NCI-H1092 (cell line): ENCODE results near the gene UGT1A10.
"Not testable (repeated sequence)": the region's sequence is repeated elsewhere in the genome, so short reads cannot be mapped to it uniquely, and the experiment has no call there.

Experiments used
- DNase-seq: peaks from one replicate; lab custom pipeline; 2025; lab: John Stamatoyannopoulos, UW

The UGT1A10 gene

GRCh38 chr2:233743464-233744259 lies 107.4 kb downstream of the UGT1A10 start:
- DNase-seq = no peak

- no peak for DNase-seq
Measured at GRCh38 chr2:233745073-233745755, 109.0 kb downstream of the UGT1A10 start.

- DNase-seq = not testable (repeated sequence)
Measured at GRCh38 chr2:233745838-233746237, 109.6 kb downstream of the UGT1A10 start.

GRCh38 chr2:233746475-233747282 lies 110.4 kb downstream of the UGT1A10 start:
- no peak for DNase-seq

GRCh38 chr2:233747283-233747544 lies 111.0 kb downstream of the UGT1A10 start:
- DNase-seq = no peak

GRCh38 chr2:233750689-233751088 lies 114.4 kb downstream of the UGT1A10 start:
- DNase-seq = not testable (repeated sequence)

- DNase-seq = not testable (repeated sequence)
Measured at GRCh38 chr2:233751212-233752009, 115.2 kb downstream of the UGT1A10 start.

- DNase-seq = no peak
Measured at GRCh38 chr2:233754872-233755611, 118.8 kb downstream of the UGT1A10 start.

- DNase-seq = no peak
Measured at GRCh38 chr2:233756429-233757081, 120.3 kb downstream of the UGT1A10 start.

GRCh38 chr2:233758141-233758540 lies 121.9 kb downstream of the UGT1A10 start:
- no peak for DNase-seq

GRCh38 chr2:233758849-233759248 lies 122.6 kb downstream of the UGT1A10 start:
- no peak for DNase-seq

GRCh38 chr2:233760043-233760442 lies 123.8 kb downstream of the UGT1A10 start, which contains the start of gene UGT1A1:
TSS of gene UGT1A1 (plus strand) at chr2:233760270. CDS start at chr2:233760288, 18 bp downstream.
- no peak for DNase-seq

GRCh38 chr2:233761040-233761769 lies 125.0 kb downstream of the UGT1A10 start:
- DNase-seq = no peak

GRCh38 chr2:233764264-233764663 lies 128.0 kb downstream of the UGT1A10 start:
- no peak for DNase-seq

- no peak for DNase-seq
Measured at GRCh38 chr2:233764761-233765160, 128.5 kb downstream of the UGT1A10 start.

GRCh38 chr2:233766416-233766815 lies 130.2 kb downstream of the UGT1A10 start:
- DNase-seq = no peak

- no peak for DNase-seq
Measured at GRCh38 chr2:233768076-233768475, 131.8 kb downstream of the UGT1A10 start.

- no peak for DNase-seq
Measured at GRCh38 chr2:233769260-233769659, 133.0 kb downstream of the UGT1A10 start.

- no peak for DNase-seq
Measured at GRCh38 chr2:233772153-233772552, 135.9 kb downstream of the UGT1A10 start.

- no peak for DNase-seq
Measured at GRCh38 chr2:233772583-233772982, 136.3 kb downstream of the UGT1A10 start.
